Lower leg skin (tissue), 4 donors: ENCODE data around the gene NAA35. TPM values are rescaled to one million over a fixed set of nuclear protein-coding genes. Genes with fewer than 3 reads are reported as not detected.

ENCODE experiments used
- DNase-seq, 2 donors: peaks; one replicate each; pipeline ENCODE4 v3.0.0-alpha.2; 2019; ENCODE audit warnings: low spot score in 2 of 2
- H3K4me3 ChIP-seq: fragments of 200-600 bp; sonication (generic); 2 replicates; pipeline ENCODE4 v1.5.1; 2017; ENCODE audit warnings: mild to moderate bottlenecking, low read depth; ENCODE audit not compliant: poor library complexity, severe bottlenecking
- POLR2A ChIP-seq, 2 donors: fragments of 450-650 bp; IDR thresholded peaks; one replicate each; pipeline ENCODE4 v1.6.1; 2016 to 2017; ENCODE audit warnings: antibody characterized with exemption in 2 of 2, mild to moderate bottlenecking in 1 of 2, moderate library complexity in 1 of 2
- WGBS, 2 donors: methylation state at CpG; one replicate each; pipeline ENCODE4 v1.1.5; 2018; 5-methylcytosine and 5-hydroxymethylcytosine counted together
- intact Hi-C: fragments of 100-400 bp; cut with DNase I; formaldehyde crosslinking; loops from one replicate; pipeline ENCODE4 v1.15.0; 2023; ENCODE audit warnings: low total_unique reads
- total RNA-seq, 4 donors: library from RNA; depleted of rRNA; stranded (reverse); fragments of >200 nt; gene quantifications; one replicate each; pipeline ENCODE4 v1.1.0, GENCODE V29; 2016
- TF ChIP-seq, protein P1 (sequence below), 3 donors: fragments of 450-650 bp; IDR thresholded peaks; one replicate each; pipeline ENCODE4 v1.5.1; 2016; ENCODE audit warnings: antibody characterized with exemption in 3 of 3, mild to moderate bottlenecking in 3 of 3, moderate library complexity in 2 of 3

Gene NAA35
- total RNA-seq, 4 donors from 2014 or later = 11.4 to 15.2 (median 12.3) TPM

GRCh38 chr9:86061972-86062739 lies 121.2 kb downstream of the NAA35 start:
- intact Hi-C loops = no loop called here
- 62 to 75% methylated on average over 11 of the region's 11 CpGs for WGBS, 2 donors
- peak in 1 of 2 donors; percentile 61 for DNase-seq
- TF ChIP-seq POLR2A (IDR thresholded peaks at IDR 0.05) = no peak
- TF ChIP-seq, protein P1, sequence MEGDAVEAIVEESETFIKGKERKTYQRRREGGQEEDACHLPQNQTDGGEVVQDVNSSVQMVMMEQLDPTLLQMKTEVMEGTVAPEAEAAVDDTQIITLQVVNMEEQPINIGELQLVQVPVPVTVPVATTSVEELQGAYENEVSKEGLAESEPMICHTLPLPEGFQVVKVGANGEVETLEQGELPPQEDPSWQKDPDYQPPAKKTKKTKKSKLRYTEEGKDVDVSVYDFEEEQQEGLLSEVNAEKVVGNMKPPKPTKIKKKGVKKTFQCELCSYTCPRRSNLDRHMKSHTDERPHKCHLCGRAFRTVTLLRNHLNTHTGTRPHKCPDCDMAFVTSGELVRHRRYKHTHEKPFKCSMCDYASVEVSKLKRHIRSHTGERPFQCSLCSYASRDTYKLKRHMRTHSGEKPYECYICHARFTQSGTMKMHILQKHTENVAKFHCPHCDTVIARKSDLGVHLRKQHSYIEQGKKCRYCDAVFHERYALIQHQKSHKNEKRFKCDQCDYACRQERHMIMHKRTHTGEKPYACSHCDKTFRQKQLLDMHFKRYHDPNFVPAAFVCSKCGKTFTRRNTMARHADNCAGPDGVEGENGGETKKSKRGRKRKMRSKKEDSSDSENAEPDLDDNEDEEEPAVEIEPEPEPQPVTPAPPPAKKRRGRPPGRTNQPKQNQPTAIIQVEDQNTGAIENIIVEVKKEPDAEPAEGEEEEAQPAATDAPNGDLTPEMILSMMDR (IDR thresholded peaks at IDR 0.05) = no peak
- H3K4me3 ChIP-seq = no peak overlapping the region

- no peak for TF ChIP-seq POLR2A (IDR thresholded peaks at IDR 0.05)
- TF ChIP-seq, protein P1 (IDR thresholded peaks at IDR 0.05) = no peak
- H3K4me3 ChIP-seq = no peak overlapping the region
- DNase-seq = no peak
- WGBS, 2 donors = 81 to 90% methylated on average over 16 of the region's 16 CpGs
- intact Hi-C loops = no loop called here
Measured at GRCh38 chr9:86062845-86063693, 122.1 kb downstream of the NAA35 start.

DNA sequence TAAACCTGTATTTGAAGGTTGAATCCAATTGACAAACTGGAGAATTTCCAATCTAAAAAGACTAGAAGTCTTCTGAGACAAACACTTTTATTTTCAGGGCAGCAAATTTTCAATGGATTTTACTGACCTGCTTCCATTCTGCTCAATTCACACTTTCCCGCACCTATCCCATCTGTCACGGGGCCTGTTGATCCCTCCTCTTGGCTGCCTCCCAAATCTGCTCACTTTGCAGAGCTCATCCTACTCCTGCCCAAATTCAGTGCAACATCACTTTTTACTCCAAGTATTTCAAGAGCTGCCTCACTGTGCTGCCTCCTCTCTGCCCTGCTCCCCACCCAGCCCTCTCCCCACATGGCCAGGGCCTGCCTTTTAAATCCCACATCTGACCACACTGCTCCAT lies 123.3 kb downstream of the NAA35 start:
- intact Hi-C loops = no loop called here

DNA sequence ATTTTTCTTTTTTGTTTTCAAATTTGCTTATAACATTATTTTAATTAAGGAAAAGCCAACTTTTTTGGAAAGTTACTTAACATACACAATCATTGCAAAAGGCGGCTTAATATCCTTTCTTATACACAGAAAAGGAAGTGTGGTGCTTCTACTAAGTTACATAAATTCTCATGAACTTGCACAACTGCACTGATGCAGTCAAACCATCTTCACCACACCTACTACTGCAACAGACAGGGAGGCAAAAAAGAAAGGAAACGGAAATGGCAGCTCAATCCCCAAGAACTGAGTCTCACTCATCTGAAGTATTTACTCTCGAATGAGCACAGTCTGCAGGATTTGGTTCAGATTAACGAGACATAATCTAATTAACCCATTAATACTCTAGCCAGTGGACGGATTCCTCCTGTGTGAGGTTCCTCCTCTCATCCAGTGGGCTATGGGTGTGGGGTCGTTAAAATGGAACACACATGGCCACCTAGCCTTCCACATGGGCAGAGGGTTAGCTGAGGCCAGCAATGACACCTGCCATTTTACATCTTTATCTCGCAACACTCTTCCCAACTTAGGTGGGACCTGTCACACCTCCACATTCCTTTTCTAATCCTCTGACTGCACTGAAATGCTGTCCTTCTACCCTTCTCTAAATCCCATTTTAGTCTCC lies 128.4 kb downstream of the NAA35 start:
- no peak overlapping the region for H3K4me3 ChIP-seq
- WGBS, 2 donors = 78 to 86% methylated on average over 7 of the region's 7 CpGs
- TF ChIP-seq, protein P1 (IDR thresholded peaks at IDR 0.05) = no peak
- no peak for TF ChIP-seq POLR2A (IDR thresholded peaks at IDR 0.05)
- intact Hi-C loops = no loop called here
- DNase-seq = no peak

More for the DNA sequence above, 123.3 kb downstream of the NAA35 start:
- 76 to 90% methylated on average over 2 of the region's 2 CpGs for WGBS, 2 donors
- H3K4me3 ChIP-seq = no peak overlapping the region
- no peak for DNase-seq
- no peak for TF ChIP-seq POLR2A (IDR thresholded peaks at IDR 0.05)
- TF ChIP-seq, protein P1 (IDR thresholded peaks at IDR 0.05) = no peak

Other genes with a start within 250 kb of the NAA35 start
- gene AGTPBP1, start 199.2 kb upstream of the NAA35 start, total RNA-seq = 10 to 100 TPM; 12.5 to 15.1 (median 14.0) TPM
- 10 to 100 TPM in 1 of 4 donors, 1 to 10 TPM in 3; 4.6 to 11.1 (median 7.1) TPM for gene GOLM1, start 158.4 kb downstream of the NAA35 start, total RNA-seq